H9 (cell line): ENCODE data around the gene PPM1M. TPM values are rescaled to one million over a fixed set of nuclear protein-coding genes. Genes with fewer than 3 reads are reported as not detected.

Source experiments
- DNase-seq: peaks from one replicate; pipeline ENCODE4 v3.0.0-alpha.2; 2017
- H2AFZ ChIP-seq: one replicate; pipeline ENCODE4 v1.6.1; 2013; ENCODE audit warnings: mild to moderate bottlenecking, low read length, control low read depth, moderate library complexity
- H2AK5ac ChIP-seq: 2 replicates; pipeline ENCODE4 v1.6.1; 2013; ENCODE audit warnings: low read length, control low read depth, mixed read lengths; ENCODE audit not compliant: insufficient read length
- H2BK120ac ChIP-seq: one replicate; pipeline ENCODE4 v1.6.1; 2013; ENCODE audit warnings: low read depth, mild to moderate bottlenecking, low read length, control low read depth, inconsistent platforms; ENCODE audit not compliant: poor library complexity, severe bottlenecking
- H2BK12ac ChIP-seq: 2 replicates; pipeline ENCODE4 v1.6.1; 2013; ENCODE audit warnings: low read length, control low read depth, mixed read lengths, low read depth; ENCODE audit not compliant: insufficient read length
- H2BK15ac ChIP-seq: 2 replicates; pipeline ENCODE4 v1.6.1; 2013; ENCODE audit warnings: low read depth, low read length, control low read depth
- H2BK20ac ChIP-seq: one replicate; pipeline ENCODE4 v1.6.1; 2013; ENCODE audit warnings: low read depth, mild to moderate bottlenecking, low read length, control low read depth, inconsistent platforms; ENCODE audit not compliant: poor library complexity, severe bottlenecking
- H2BK5ac ChIP-seq: 2 replicates; pipeline ENCODE4 v1.6.1; 2013; ENCODE audit warnings: low read length, control low read depth, mixed read lengths; ENCODE audit not compliant: insufficient read length
- H3K14ac ChIP-seq: 2 replicates; pipeline ENCODE4 v1.6.1; 2013; ENCODE audit warnings: low read length, control low read depth; ENCODE audit not compliant: insufficient read depth
- H3K18ac ChIP-seq: 2 replicates; pipeline ENCODE4 v1.6.1; 2013; ENCODE audit warnings: low read depth, mild to moderate bottlenecking, mixed read lengths, low read length, control low read depth; ENCODE audit not compliant: insufficient read length
- H3K23ac ChIP-seq: 2 replicates; pipeline ENCODE4 v1.6.1; 2013; ENCODE audit warnings: low read length, control low read depth, mixed read lengths, low read depth; ENCODE audit not compliant: insufficient read length
- H3K23me2 ChIP-seq: 2 replicates; pipeline ENCODE4 v1.6.1; 2013; ENCODE audit warnings: low read depth, mild to moderate bottlenecking, mixed read lengths, low read length, control low read depth; ENCODE audit not compliant: insufficient read length, poor library complexity, severe bottlenecking
- H3K27ac ChIP-seq: 2 replicates; pipeline ENCODE4 v1.5.1; 2013; ENCODE audit warnings: low read length, control low read depth, mixed read lengths, low read depth; ENCODE audit not compliant: insufficient read length
- H3K27me3 ChIP-seq: 2 replicates; pipeline ENCODE4 v1.6.1; 2013; ENCODE audit warnings: low read length, control low read depth, inconsistent platforms; ENCODE audit not compliant: insufficient read depth
- H3K4ac ChIP-seq: 2 replicates; pipeline ENCODE4 v1.6.1; 2013; ENCODE audit warnings: low read depth, mild to moderate bottlenecking, control low read depth, inconsistent platforms, low read length, moderate library complexity
- H3K4me1 ChIP-seq: 2 replicates; pipeline ENCODE4 v1.6.1; 2013; ENCODE audit warnings: low read length, control low read depth, inconsistent platforms; ENCODE audit not compliant: insufficient read depth
- H3K4me2 ChIP-seq: 2 replicates; pipeline ENCODE4 v1.6.1; 2013; ENCODE audit warnings: low read length, control low read depth, mixed read lengths; ENCODE audit not compliant: insufficient read length, insufficient read depth
- H3K56ac ChIP-seq: 2 replicates; pipeline ENCODE4 v1.6.1; 2013; ENCODE audit warnings: low read depth, mild to moderate bottlenecking, mixed read lengths, low read length, control low read depth; ENCODE audit not compliant: insufficient read length
- H3K79me1 ChIP-seq: 2 replicates; pipeline ENCODE4 v1.6.1; 2013; ENCODE audit warnings: low read depth, mild to moderate bottlenecking, moderate library complexity, low read length, control low read depth, inconsistent platforms; ENCODE audit not compliant: insufficient read depth, poor library complexity, severe bottlenecking
- H3K79me2 ChIP-seq: 2 replicates; pipeline ENCODE4 v1.6.1; 2013; ENCODE audit warnings: low read length, control low read depth, inconsistent platforms; ENCODE audit not compliant: insufficient read depth
- H3K9ac ChIP-seq: 2 replicates; pipeline ENCODE4 v1.6.1; 2013; ENCODE audit warnings: low read length, control low read depth, mixed read lengths; ENCODE audit not compliant: insufficient read length; ENCODE audit errors: extremely low read depth
- H3K9me3 ChIP-seq: one replicate; pipeline ENCODE4 v1.6.1; 2013; ENCODE audit warnings: low read depth, low read length, inconsistent platforms; ENCODE audit not compliant: control insufficient read depth
- H3T11ph ChIP-seq: one replicate; pipeline ENCODE4 v1.6.1; 2013; ENCODE audit warnings: mild to moderate bottlenecking, low read length, control low read depth, inconsistent platforms
- H4K20me1 ChIP-seq: one replicate; pipeline ENCODE4 v1.6.1; 2013; ENCODE audit not compliant: control insufficient read depth, insufficient read length, insufficient read depth
- H4K5ac ChIP-seq: 2 replicates; pipeline ENCODE4 v1.6.1; 2013; ENCODE audit warnings: low read depth, mild to moderate bottlenecking, mixed read lengths, low read length, control low read depth; ENCODE audit not compliant: insufficient read length
- H4K8ac ChIP-seq: replicated peaks from 2 replicates; pipeline ENCODE4 v1.6.1; 2013; ENCODE audit warnings: low read length, control low read depth, mixed read lengths, low read depth; ENCODE audit not compliant: insufficient read length
- H4K91ac ChIP-seq: 2 replicates; pipeline ENCODE4 v1.6.1; 2013; ENCODE audit warnings: low read depth, mild to moderate bottlenecking, moderate library complexity, mixed read lengths, low read length, control low read depth; ENCODE audit not compliant: insufficient read length
- H3K27ac Mint-ChIP-seq, 3 experiments: 2 replicates in 2 of 3; 3 replicates in 1 of 3; pipeline ENCODE4 v1.8.0; 2020 to 2021; ENCODE audit warnings: mixed read lengths in 3 of 3, mild to moderate bottlenecking in 1 of 3, moderate library complexity in 1 of 3
- H3K27me3 Mint-ChIP-seq: 2 replicates; pipeline ENCODE4 v1.8.0; 2021; ENCODE audit warnings: low read depth, mild to moderate bottlenecking, moderate library complexity, mixed read lengths
- H3K36me3 Mint-ChIP-seq, 3 experiments: 2 replicates in 2 of 3; 3 replicates in 1 of 3; pipeline ENCODE4 v1.8.0; 2020 to 2021; ENCODE audit warnings: low read depth in 3 of 3, mixed read lengths in 3 of 3; ENCODE audit not compliant: insufficient read depth in 1 of 3
- H3K4me1 Mint-ChIP-seq, 2 experiments: 2 replicates each; pipeline ENCODE4 v1.8.0; 2020; ENCODE audit warnings: mixed read lengths in 2 of 2
- H3K4me3 Mint-ChIP-seq, 2 experiments: 2 replicates in 1 of 2; 3 replicates in 1 of 2; pipeline ENCODE4 v1.8.0; 2020 to 2021; ENCODE audit warnings: mild to moderate bottlenecking in 2 of 2, mixed read lengths in 2 of 2, moderate library complexity in 1 of 2
- H3K9me3 Mint-ChIP-seq, 2 experiments: 2 replicates in 1 of 2; 3 replicates in 1 of 2; pipeline ENCODE4 v1.8.0; 2020; ENCODE audit warnings: mild to moderate bottlenecking in 2 of 2, mixed read lengths in 2 of 2, moderate library complexity in 1 of 2
- WGBS: extraction: QIAGEN DNeasy Blood & Tissue Kit; methylation state at CpG from one replicate; pipeline ENCODE4 v1.1.7; 2013; ENCODE audit warnings: missing lambda C conversion rate, low lambda C conversion rate, mixed read lengths; ENCODE audit not compliant: insufficient read length; ENCODE audit errors: extremely low coverage; 5-methylcytosine and 5-hydroxymethylcytosine counted together
- total RNA-seq: library from RNA; stranded (reverse); gene quantifications from 2 replicates; pipeline ENCODE4 v1.2.1, GENCODE V29; 2021
- TF ChIP-seq, protein P1 (sequence below): fragments of 200-600 bp; sonication (generic); conservative IDR thresholded peaks from 3 replicates; pipeline ENCODE4 v1.8.0; 2021; ENCODE audit warnings: antibody characterized with exemption, mild to moderate bottlenecking

PPM1M gene
- total RNA-seq, 1 experiment from 2014 or later: 7.4 TPM

DNA sequence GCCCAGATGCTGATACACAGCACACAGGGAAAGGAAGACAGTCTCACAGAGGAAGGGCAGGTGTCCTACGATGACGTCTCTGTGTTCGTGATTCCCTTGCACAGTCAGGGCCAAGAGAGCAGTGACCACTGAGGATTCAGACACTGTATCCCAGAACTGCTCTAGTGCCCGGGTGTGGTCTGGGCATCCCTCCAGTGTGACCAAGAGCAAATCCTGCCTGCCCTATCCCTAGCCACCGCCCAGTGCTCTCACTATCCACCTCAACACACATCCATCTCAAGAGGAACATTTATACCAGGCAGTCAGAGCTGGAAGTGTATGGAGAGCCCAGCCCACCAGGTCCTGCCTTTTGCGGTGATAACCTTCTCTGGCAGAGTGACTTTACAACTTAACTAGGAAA is 4.1 kb downstream of the PPM1M start:
- H3T11ph ChIP-seq: no peak overlapping the region
- H3K79me2 ChIP-seq: no peaks in the 10 kb centered on the region
- no peak overlapping the region; a peak in 1 of 5 replicates for H3K4me3 Mint-ChIP-seq
- peaks cover 0 to 10% of the 10 kb centered on the region in 2 experiments; a peak in 3 of 4 replicates for H3K4me1 Mint-ChIP-seq
- H3K4me2 ChIP-seq: no peak overlapping the region
- no peak overlapping the region for H2AK5ac ChIP-seq
- H3K27ac Mint-ChIP-seq: no peak overlapping the region
- H2BK12ac ChIP-seq: no peak overlapping the region
- H2BK5ac ChIP-seq: no peak overlapping the region
- H4K5ac ChIP-seq: no peak overlapping the region
- H2AFZ ChIP-seq: no peak overlapping the region
- peaks cover 3% of the 10 kb centered on the region for H3K23me2 ChIP-seq
- no peaks in the 10 kb centered on the region for H3K9me3 Mint-ChIP-seq
- WGBS: no CpG with 5 or more reads among the region's 6 CpGs
- H3K27ac ChIP-seq: no peak overlapping the region
- no peak for DNase-seq
- no peak overlapping the region for H3K18ac ChIP-seq
- H4K91ac ChIP-seq: no peak overlapping the region
- no peak overlapping the region for H2BK120ac ChIP-seq
- peaks cover 11% of the 10 kb centered on the region; the same call in 1 of the 2 replicates for H3K27me3 ChIP-seq
- peaks cover 25% of the 10 kb centered on the region for H3K27me3 Mint-ChIP-seq
- no peaks in the 10 kb centered on the region for H3K4me1 ChIP-seq
- H4K8ac ChIP-seq: no peak overlapping the region
- TF ChIP-seq, protein P1, sequence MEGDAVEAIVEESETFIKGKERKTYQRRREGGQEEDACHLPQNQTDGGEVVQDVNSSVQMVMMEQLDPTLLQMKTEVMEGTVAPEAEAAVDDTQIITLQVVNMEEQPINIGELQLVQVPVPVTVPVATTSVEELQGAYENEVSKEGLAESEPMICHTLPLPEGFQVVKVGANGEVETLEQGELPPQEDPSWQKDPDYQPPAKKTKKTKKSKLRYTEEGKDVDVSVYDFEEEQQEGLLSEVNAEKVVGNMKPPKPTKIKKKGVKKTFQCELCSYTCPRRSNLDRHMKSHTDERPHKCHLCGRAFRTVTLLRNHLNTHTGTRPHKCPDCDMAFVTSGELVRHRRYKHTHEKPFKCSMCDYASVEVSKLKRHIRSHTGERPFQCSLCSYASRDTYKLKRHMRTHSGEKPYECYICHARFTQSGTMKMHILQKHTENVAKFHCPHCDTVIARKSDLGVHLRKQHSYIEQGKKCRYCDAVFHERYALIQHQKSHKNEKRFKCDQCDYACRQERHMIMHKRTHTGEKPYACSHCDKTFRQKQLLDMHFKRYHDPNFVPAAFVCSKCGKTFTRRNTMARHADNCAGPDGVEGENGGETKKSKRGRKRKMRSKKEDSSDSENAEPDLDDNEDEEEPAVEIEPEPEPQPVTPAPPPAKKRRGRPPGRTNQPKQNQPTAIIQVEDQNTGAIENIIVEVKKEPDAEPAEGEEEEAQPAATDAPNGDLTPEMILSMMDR: no peak
- H3K56ac ChIP-seq: no peak overlapping the region
- H3K9ac ChIP-seq: no peak overlapping the region
- H3K36me3 Mint-ChIP-seq: peaks cover 6 to 63% (median 24%) of the 10 kb centered on the region in 3 experiments; a peak in 5 of 7 replicates
- no peak overlapping the region for H2BK15ac ChIP-seq
- no peak overlapping the region for H2BK20ac ChIP-seq
- no peaks in the 10 kb centered on the region for H4K20me1 ChIP-seq
- no peak overlapping the region for H3K23ac ChIP-seq
- H3K79me1 ChIP-seq: no peaks in the 10 kb centered on the region
- H3K14ac ChIP-seq: no peak overlapping the region
- H3K9me3 ChIP-seq: no peaks in the 10 kb centered on the region
- H3K4ac ChIP-seq: no peak overlapping the region
